Stimulated activated effector memory CD8-positive, alpha-beta T cell treated with anti-CD3 and anti-CD28 coated beads, Interleukin-12 subunit alpha, Interleukin-12 subunit beta, amount 100 ng/mL, for 72 hours (primary cell): Measurements from ENCODE around the gene IQGAP2.
A peak's percentile ranks its signal among the peaks of the same experiment; 100 is the strongest.

Experiments used
- ATAC-seq: fragments of 150-1000 bp; cut with Tn5 transposase; 2 replicates; pipeline ENCODE4 v1.10.0; 2021
- DNase-seq, 2 donors: peaks; one replicate each; pipeline ENCODE4 v3.0.0; 2021 to 2022; ENCODE audit warnings: low spot score in 2 of 2
- H3K27ac Mint-ChIP-seq: one replicate; pipeline ENCODE4 v1.8.0; 2022; ENCODE audit warnings: mild to moderate bottlenecking, mixed read lengths
- H3K36me3 Mint-ChIP-seq: one replicate; pipeline ENCODE4 v1.8.0; 2022; ENCODE audit warnings: mild to moderate bottlenecking, mixed read lengths
- H3K4me1 Mint-ChIP-seq: one replicate; pipeline ENCODE4 v1.8.0; 2022; ENCODE audit warnings: mixed read lengths
- H3K4me3 Mint-ChIP-seq: one replicate; pipeline ENCODE4 v1.8.0; 2022; ENCODE audit warnings: mild to moderate bottlenecking, mixed read lengths
- H3K9me3 Mint-ChIP-seq: one replicate; pipeline ENCODE4 v1.8.0; 2022; ENCODE audit warnings: mixed read lengths

IQGAP2 gene

GRCh38 chr5:76625087-76625815, 222.2 kb downstream of the IQGAP2 start:
- Mint-ChIP-seq H3K9me3 (no peaks in the 10 kb centered on the region), H3K27ac (peak overlapping the region; percentile 71), H3K4me3 (peak overlapping the region; percentile 26), H3K36me3 (peaks cover 43% of the 10 kb centered on the region), H3K4me1 (peaks cover 40% of the 10 kb centered on the region)
- ATAC-seq, result peak; percentile 51
- no peak for DNase-seq

- H3K27ac Mint-ChIP-seq, result peak overlapping the region; percentile 71
- DNase-seq (no peak), ATAC-seq (peak; percentile 68)
- H3K36me3 Mint-ChIP-seq, result peaks cover 55% of the 10 kb centered on the region
- H3K9me3 Mint-ChIP-seq, result no peaks in the 10 kb centered on the region
- peaks cover 37% of the 10 kb centered on the region for H3K4me1 Mint-ChIP-seq
- H3K4me3 Mint-ChIP-seq, result no peak overlapping the region
Observed at GRCh38 chr5:76626738-76627137, 223.7 kb downstream of the IQGAP2 start.

GRCh38 chr5:76634661-76635060, 231.6 kb downstream of the IQGAP2 start:
- no peak for ATAC-seq
- H3K9me3 Mint-ChIP-seq, result no peaks in the 10 kb centered on the region
- peaks cover 10% of the 10 kb centered on the region for H3K4me1 Mint-ChIP-seq
- no peak overlapping the region for H3K4me3 Mint-ChIP-seq
- peak overlapping the region; percentile 33 for H3K27ac Mint-ChIP-seq
- peaks cover 66% of the 10 kb centered on the region for H3K36me3 Mint-ChIP-seq
- no peak for DNase-seq

- Mint-ChIP-seq H3K4me3 (no peak overlapping the region), H3K9me3 (no peaks in the 10 kb centered on the region), H3K36me3 (peaks cover 72% of the 10 kb centered on the region), H3K4me1 (peaks cover 10% of the 10 kb centered on the region), H3K27ac (peak overlapping the region; percentile 82)
- DNase-seq (no peak), ATAC-seq (no peak)
Observed at GRCh38 chr5:76637490-76637889, 234.4 kb downstream of the IQGAP2 start.

GRCh38 chr5:76638479-76638878, 235.4 kb downstream of the IQGAP2 start:
- Mint-ChIP-seq H3K4me3 (no peak overlapping the region), H3K9me3 (no peaks in the 10 kb centered on the region), H3K36me3 (peaks cover 74% of the 10 kb centered on the region), H3K4me1 (peaks cover 10% of the 10 kb centered on the region), H3K27ac (peak overlapping the region; percentile 82)
- ATAC-seq, result no peak
- no peak for DNase-seq

- Mint-ChIP-seq H3K4me1 (peaks cover 10% of the 10 kb centered on the region), H3K27ac (no peak overlapping the region), H3K4me3 (no peak overlapping the region), H3K9me3 (no peaks in the 10 kb centered on the region), H3K36me3 (peaks cover 86% of the 10 kb centered on the region)
- ATAC-seq (peak; percentile 69), DNase-seq (peak; percentile 53 to 84)
Observed at GRCh38 chr5:76641514-76642120, 238.5 kb downstream of the IQGAP2 start.

GRCh38 chr5:76642390-76643040, 239.4 kb downstream of the IQGAP2 start:
- H3K36me3 Mint-ChIP-seq, result peaks cover 86% of the 10 kb centered on the region
- no peak for ATAC-seq
- no peak overlapping the region for H3K4me3 Mint-ChIP-seq
- H3K4me1 Mint-ChIP-seq, result peaks cover 10% of the 10 kb centered on the region
- no peaks in the 10 kb centered on the region for H3K9me3 Mint-ChIP-seq
- DNase-seq, result no peak
- H3K27ac Mint-ChIP-seq, result no peak overlapping the region

GRCh38 chr5:76643371-76643770, 240.3 kb downstream of the IQGAP2 start:
- peaks cover under 1% of the 10 kb centered on the region for H3K9me3 Mint-ChIP-seq
- no peak overlapping the region for H3K27ac Mint-ChIP-seq
- peaks cover 87% of the 10 kb centered on the region for H3K36me3 Mint-ChIP-seq
- DNase-seq, result no peak
- H3K4me1 Mint-ChIP-seq, result peaks cover 6% of the 10 kb centered on the region
- ATAC-seq, result no peak
- H3K4me3 Mint-ChIP-seq, result no peak overlapping the region

GRCh38 chr5:76649140-76649539, 246.1 kb downstream of the IQGAP2 start:
- H3K36me3 Mint-ChIP-seq, result peaks cover 85% of the 10 kb centered on the region
- peak overlapping the region; percentile 29 for H3K27ac Mint-ChIP-seq
- H3K9me3 Mint-ChIP-seq, result peaks cover 8% of the 10 kb centered on the region
- H3K4me1 Mint-ChIP-seq, result no peaks in the 10 kb centered on the region
- DNase-seq (no peak), ATAC-seq (no peak)
- H3K4me3 Mint-ChIP-seq, result no peak overlapping the region

- DNase-seq, result no peak
- peaks cover 8% of the 10 kb centered on the region for H3K9me3 Mint-ChIP-seq
Observed at GRCh38 chr5:76652809-76653414, 249.8 kb downstream of the IQGAP2 start.

GRCh38 chr5:76657091-76657490, 254.0 kb downstream of the IQGAP2 start:
- H3K4me1 Mint-ChIP-seq, result no peaks in the 10 kb centered on the region

More at GRCh38 chr5:76652809-76653414, 249.8 kb downstream of the IQGAP2 start:
- Mint-ChIP-seq H3K36me3 (peaks cover 86% of the 10 kb centered on the region), H3K4me3 (no peak overlapping the region), H3K27ac (no peak overlapping the region), H3K4me1 (no peaks in the 10 kb centered on the region)
- peak; percentile 57 for ATAC-seq

GRCh38 chr5:76657683-76658311, 254.7 kb downstream of the IQGAP2 start:
- peaks cover 91% of the 10 kb centered on the region for H3K36me3 Mint-ChIP-seq
- H3K4me3 Mint-ChIP-seq, result no peak overlapping the region
- no peaks in the 10 kb centered on the region for H3K9me3 Mint-ChIP-seq
- no peak for ATAC-seq
- peak overlapping the region; percentile 76 for H3K27ac Mint-ChIP-seq
- DNase-seq, result no peak
- H3K4me1 Mint-ChIP-seq, result no peaks in the 10 kb centered on the region

More at GRCh38 chr5:76657091-76657490, 254.0 kb downstream of the IQGAP2 start:
- Mint-ChIP-seq H3K36me3 (peaks cover 94% of the 10 kb centered on the region), H3K4me3 (no peak overlapping the region), H3K9me3 (no peaks in the 10 kb centered on the region), H3K27ac (peak overlapping the region; percentile 76)
- DNase-seq, result no peak
- ATAC-seq, result no peak

- Mint-ChIP-seq H3K4me3 (no peak overlapping the region), H3K27ac (peak overlapping the region; percentile 30), H3K4me1 (no peaks in the 10 kb centered on the region), H3K36me3 (peaks cover 88% of the 10 kb centered on the region), H3K9me3 (no peaks in the 10 kb centered on the region)
- ATAC-seq, result no peak
- no peak for DNase-seq
Observed at GRCh38 chr5:76660360-76660759, 257.3 kb downstream of the IQGAP2 start.

- Mint-ChIP-seq H3K9me3 (no peaks in the 10 kb centered on the region), H3K4me1 (no peaks in the 10 kb centered on the region), H3K4me3 (no peak overlapping the region), H3K36me3 (peaks cover 88% of the 10 kb centered on the region), H3K27ac (peak overlapping the region; percentile 2)
- ATAC-seq, result no peak
- DNase-seq, result no peak
Observed at GRCh38 chr5:76662521-76662920, 259.4 kb downstream of the IQGAP2 start.

GRCh38 chr5:76663573-76663972, 260.5 kb downstream of the IQGAP2 start:
- Mint-ChIP-seq H3K4me1 (no peaks in the 10 kb centered on the region), H3K9me3 (no peaks in the 10 kb centered on the region), H3K27ac (no peak overlapping the region), H3K36me3 (peaks cover 84% of the 10 kb centered on the region), H3K4me3 (no peak overlapping the region)
- ATAC-seq, result no peak
- DNase-seq, result no peak
